H1 (cell line): Measurements from ENCODE around the gene ERICH2.

Experiments
- CTCF ChIP-seq, 3 experiments: IDR thresholded peaks; 1 replicate in 2 of 3; 2 replicates in 1 of 3; pipeline versions ENCODE4 v1.5.1 to v1.6.1; 2011; ENCODE audit warnings: low read length in 3 of 3, mild to moderate bottlenecking in 3 of 3, inconsistent platforms in 2 of 3, low read depth in 1 of 3, moderate library complexity in 1 of 3; ENCODE audit not compliant: insufficient read depth in 1 of 3; ENCODE audit errors: control extremely low read depth in 1 of 3
- HDAC6 ChIP-seq: IDR thresholded peaks from one replicate; pipeline ENCODE4 v1.7.1; 2012; ENCODE audit warnings: low read depth, mild to moderate bottlenecking, inconsistent platforms, low read length, moderate library complexity
- POLR2A ChIP-seq, 2 experiments: IDR thresholded peaks; 1 replicate in 1 of 2; 2 replicates in 1 of 2; pipeline ENCODE4 v1.6.1; 2011; ENCODE audit warnings: low read depth in 2 of 2, low read length in 2 of 2, mild to moderate bottlenecking in 2 of 2; ENCODE audit errors: control extremely low read depth in 1 of 2
- RFX5 ChIP-seq: IDR thresholded peaks from 2 replicates; pipeline ENCODE4 v1.6.1; 2011; ENCODE audit warnings: low read depth, low read length, improper control_type of control experiment, borderline replicate concordance
- TCF12 ChIP-seq: IDR thresholded peaks from 2 replicates; pipeline ENCODE4 v1.6.1; 2011; ENCODE audit warnings: low read depth, mild to moderate bottlenecking, low read length

- TF ChIP-seq RFX5 (no peak), CTCF (IDR thresholded peaks at IDR 0.05; ENCODE audit: control extremely low read depth in 1 of 3, insufficient read depth in 1 of 3, low read depth in 1 of 3, low read length in 3 of 3) (0 out of 4 replicates have a peak, but pooled peaks of 1 of the 3 experiments have one; percentile 1), POLR2A (IDR thresholded peaks at IDR 0.05; ENCODE audit: control extremely low read depth in 1 of 2, low read depth in 2 of 2, low read length in 2 of 2) (no peak), TCF12 (no peak), HDAC6 (no peak)
Measured at GRCh38 chr2:170836027-170836426, 65.8 kb downstream of the ERICH2 start.
